H7 (cell line): ENCODE results near the gene FUZ. TPM values are rescaled to one million over a fixed set of nuclear protein-coding genes. Genes with fewer than 3 reads are reported as not detected.

Experiments
- DNase-seq: peaks from one replicate; pipeline ENCODE4 v3.0.0; 2012
- H3K27me3 ChIP-seq: 2 replicates; pipeline ENCODE4 v1.6.0; 2011; ENCODE audit warnings: mild to moderate bottlenecking, low read length; ENCODE audit not compliant: control insufficient read depth, insufficient read depth
- H3K36me3 ChIP-seq: replicated peaks from 2 replicates; pipeline ENCODE4 v1.5.1; 2011; ENCODE audit warnings: low read length; ENCODE audit not compliant: control insufficient read depth, insufficient read depth
- H3K4me3 ChIP-seq: 2 replicates; pipeline ENCODE4 v1.5.1; 2011; ENCODE audit warnings: low read depth, mild to moderate bottlenecking, control low read depth, low read length, moderate library complexity; ENCODE audit not compliant: insufficient read depth
- total RNA-seq: library from RNA; depleted of rRNA; stranded (reverse); fragments of >200 nt; shearing (Covaris generic); gene quantifications from 2 replicates; pipeline ENCODE4 v1.2.3, GENCODE V29; 2014

The FUZ gene
- total RNA-seq, 1 experiment from 2014 or later: 49.5 TPM

DNA sequence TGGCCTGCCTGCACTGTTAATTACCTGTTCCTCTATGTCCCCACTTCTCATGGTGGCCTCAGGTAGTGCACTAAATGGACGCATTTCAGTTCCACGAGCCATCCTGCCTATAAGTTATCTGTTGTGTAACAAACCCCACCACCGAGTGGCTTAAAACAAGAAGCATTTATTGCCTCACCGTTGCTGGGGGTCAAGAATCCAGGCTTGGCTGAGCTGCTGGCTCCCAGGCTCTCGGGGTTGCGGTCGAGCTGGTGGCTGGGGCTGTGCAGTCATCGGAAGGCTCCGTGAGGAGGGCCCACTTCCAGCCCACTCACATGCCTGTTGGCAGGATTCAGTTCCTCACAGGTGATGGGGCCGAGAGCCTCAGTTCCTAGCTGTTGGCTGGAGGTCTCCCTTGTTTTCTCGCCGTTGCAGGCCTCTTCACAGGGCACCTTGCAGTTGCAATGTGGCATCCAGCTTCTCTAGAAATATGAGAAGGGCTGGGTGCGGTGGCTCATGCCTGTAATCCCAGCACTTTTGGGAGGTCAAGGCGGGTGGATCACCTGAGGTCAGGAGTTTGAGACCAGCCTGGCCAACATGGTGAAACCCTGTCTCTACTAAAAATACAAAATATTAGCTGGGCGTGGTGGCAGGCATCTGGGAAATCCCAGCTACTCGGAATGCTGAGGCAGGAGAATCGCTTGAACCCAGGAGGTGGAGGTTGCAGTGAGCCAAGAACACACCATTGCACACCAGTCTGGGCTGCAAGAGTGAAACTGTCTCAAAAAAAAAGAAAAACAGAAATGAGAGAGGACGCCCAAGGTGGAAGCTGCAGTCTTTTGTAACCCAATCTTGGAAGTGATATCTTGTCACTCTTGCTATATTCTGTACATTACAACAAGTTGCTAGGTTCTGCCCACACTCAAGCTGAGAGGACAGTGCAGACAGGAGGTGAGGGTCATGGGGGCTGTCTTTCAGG, 31.3 kb upstream of the FUZ start:
- DNase-seq: peak; percentile 30
- peaks cover under 1% of the 10 kb centered on the region for H3K36me3 ChIP-seq
- H3K27me3 ChIP-seq: no peaks in the 10 kb centered on the region
- no peak overlapping the region for H3K4me3 ChIP-seq

DNA sequence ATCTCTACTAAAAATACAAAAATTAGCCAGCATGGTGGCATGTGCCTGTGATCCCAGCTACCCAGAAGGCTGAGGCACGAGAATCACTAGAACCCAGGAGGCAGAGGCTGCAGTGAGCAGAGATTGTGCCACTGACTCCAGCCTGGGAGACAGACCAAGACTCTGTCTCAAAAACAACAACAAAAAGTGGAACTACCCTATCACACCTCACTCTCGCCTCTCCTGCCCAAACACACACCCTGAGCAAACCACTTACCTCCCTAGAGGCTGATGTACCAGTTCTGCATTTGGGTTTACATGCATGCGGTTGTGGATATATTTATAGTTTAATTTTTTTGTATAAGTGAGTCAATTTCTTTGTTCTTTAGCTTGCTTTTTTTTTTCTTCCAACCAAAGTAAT, 30.2 kb upstream of the FUZ start:
- no peak for DNase-seq
- H3K27me3 ChIP-seq: no peaks in the 10 kb centered on the region
- H3K4me3 ChIP-seq: no peak overlapping the region
- peaks cover 7% of the 10 kb centered on the region for H3K36me3 ChIP-seq

DNA sequence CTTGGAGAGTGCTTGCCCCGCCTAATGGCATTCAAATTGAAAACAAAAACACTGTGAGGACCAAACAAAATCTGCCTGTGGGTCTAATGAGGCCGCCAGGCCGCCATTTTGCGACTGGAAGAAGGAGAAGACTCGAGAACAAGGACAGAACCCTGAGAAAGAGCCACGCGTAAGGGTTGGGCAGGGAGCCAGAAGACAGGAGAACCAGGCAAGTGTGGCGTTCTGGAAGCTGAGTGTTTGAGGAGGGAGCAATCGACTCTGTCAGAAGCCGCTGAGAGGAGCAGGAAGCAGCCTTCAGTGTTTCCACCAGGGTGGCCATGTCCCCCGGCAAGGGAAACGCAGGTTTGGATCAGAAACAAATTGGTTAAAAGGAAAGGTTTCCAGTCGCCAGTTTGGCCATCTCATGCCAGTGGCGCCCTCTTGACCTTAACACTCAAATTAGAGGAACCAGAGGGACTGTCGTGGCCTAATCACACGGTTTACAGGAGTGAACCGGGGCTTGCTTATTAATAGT, 27.7 kb upstream of the FUZ start:
- Histone ChIP-seq H3K27me3 (no peaks in the 10 kb centered on the region), H3K36me3 (peaks cover 12% of the 10 kb centered on the region), H3K4me3 (no peak overlapping the region)
- peak; percentile 50 for DNase-seq

DNA sequence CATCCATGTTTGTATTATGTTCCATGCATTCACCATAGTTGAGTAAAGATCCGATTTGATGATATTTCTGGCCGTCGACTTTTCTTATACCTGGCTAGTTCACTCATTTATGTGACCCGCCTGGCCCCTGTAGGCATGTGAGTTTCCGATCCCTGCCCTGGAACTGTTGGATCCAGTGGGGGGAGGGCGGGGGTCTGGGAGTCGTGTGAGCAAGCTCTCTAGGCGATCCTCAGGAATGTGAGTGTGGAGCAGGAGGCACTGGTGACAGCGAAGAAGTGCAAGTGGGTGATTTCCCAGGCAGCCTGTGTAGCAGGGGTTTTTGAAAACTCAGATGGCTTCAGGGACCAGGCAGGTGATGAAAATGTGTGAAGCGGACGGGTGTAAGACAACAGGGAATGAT, 27.2 kb upstream of the FUZ start:
- Histone ChIP-seq H3K27me3 (no peaks in the 10 kb centered on the region), H3K4me3 (no peak overlapping the region), H3K36me3 (peaks cover 12% of the 10 kb centered on the region)
- DNase-seq: peak; percentile 50

DNA sequence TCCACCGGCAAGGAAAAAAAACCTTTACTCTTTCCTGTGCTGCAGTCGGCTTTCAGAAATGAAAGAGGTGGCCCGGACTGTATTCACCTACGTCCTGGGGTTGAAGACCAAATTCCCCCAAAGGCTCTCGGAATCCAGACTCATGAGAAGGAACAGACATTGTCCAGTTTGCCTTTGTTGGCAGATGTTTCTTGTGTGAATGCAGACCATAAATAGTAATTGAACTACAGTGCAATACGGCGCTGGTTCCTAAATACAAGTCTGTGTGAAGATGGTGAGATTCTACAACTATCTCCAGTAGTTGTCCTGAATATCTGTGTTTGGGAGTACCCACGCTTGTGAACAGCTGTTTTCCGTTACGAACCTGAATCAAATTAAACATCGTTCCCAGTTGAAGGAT, 26.6 kb upstream of the FUZ start:
- no peak for DNase-seq
- Histone ChIP-seq H3K36me3 (peaks cover 15% of the 10 kb centered on the region), H3K4me3 (no peak overlapping the region), H3K27me3 (no peaks in the 10 kb centered on the region)

DNA sequence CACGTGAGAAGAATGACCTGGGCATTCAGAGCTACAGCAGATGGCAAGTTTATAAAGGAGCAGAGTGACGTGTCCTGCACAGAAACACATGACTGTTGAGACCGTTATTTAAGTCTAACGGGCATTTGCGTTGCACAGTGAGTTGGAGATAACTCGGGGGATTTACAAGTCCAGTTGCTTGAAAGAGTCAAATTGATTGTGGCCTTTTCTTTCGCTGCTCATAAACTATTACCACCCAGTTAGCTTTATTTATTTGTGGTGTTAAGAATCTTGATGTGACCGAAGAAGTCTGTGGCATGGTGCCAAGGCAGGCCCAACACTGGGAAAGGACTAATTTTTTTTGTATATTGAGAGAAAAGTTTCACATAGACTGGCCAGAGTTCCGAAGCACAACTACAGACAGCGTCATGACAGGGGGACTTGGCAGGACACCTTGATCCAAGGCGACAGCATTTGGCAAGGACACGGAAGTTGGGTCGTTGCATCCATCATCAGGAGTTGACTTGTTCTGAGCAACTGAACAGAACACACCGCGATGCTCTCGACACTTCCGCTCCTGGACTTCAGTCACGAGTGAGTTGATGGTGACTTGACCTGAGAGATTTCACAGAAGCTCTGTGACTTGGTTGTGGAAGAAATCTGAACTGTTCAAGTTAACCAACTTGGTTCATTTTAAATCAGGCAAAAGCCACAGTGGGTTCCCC, 25.9 kb upstream of the FUZ start:
- H3K36me3 ChIP-seq: peaks cover 19% of the 10 kb centered on the region
- H3K27me3 ChIP-seq: no peaks in the 10 kb centered on the region
- H3K4me3 ChIP-seq: no peak overlapping the region
- no peak for DNase-seq

DNA sequence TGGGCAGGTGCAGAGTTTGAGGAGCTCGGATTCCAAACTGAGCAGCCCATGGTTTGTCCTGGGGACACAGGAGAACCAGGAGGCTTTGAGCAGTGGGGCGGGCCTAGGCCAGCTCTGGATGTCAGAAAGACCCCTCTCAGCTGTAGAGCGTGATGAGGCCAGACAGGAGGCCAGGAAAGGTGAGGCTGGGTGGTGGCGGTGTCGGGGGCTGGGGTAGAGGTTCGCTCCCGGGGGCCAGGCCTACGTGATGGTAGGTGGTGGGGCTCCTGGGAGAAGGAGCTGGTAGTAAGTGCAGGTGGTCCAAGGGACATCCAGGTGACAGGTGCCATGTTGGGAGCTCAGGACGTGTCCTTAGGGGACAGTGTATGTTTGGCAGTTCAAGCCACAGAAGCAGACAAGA, 24.3 kb upstream of the FUZ start:
- H3K4me3 ChIP-seq: no peak overlapping the region
- no peaks in the 10 kb centered on the region for H3K27me3 ChIP-seq
- peaks cover 25% of the 10 kb centered on the region for H3K36me3 ChIP-seq
- DNase-seq: peak; percentile 26

DNA sequence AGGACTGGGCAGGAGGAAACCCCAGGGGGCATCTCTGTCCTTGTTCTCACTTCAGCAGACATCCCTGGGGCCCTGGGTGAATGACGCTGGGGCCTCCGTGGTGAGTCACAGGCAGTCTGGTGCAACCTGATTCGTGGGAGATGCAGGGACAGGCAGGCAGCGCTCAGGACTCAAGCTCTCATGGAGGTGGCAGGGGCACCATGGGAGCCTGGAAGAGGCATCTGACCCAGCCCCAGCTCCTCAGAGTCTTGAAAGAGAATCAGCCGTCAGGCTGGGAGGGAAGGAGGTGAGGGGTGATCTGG, 23.9 kb upstream of the FUZ start:
- Histone ChIP-seq H3K36me3 (peaks cover 25% of the 10 kb centered on the region), H3K27me3 (no peaks in the 10 kb centered on the region), H3K4me3 (no peak overlapping the region)
- DNase-seq: no peak

DNA sequence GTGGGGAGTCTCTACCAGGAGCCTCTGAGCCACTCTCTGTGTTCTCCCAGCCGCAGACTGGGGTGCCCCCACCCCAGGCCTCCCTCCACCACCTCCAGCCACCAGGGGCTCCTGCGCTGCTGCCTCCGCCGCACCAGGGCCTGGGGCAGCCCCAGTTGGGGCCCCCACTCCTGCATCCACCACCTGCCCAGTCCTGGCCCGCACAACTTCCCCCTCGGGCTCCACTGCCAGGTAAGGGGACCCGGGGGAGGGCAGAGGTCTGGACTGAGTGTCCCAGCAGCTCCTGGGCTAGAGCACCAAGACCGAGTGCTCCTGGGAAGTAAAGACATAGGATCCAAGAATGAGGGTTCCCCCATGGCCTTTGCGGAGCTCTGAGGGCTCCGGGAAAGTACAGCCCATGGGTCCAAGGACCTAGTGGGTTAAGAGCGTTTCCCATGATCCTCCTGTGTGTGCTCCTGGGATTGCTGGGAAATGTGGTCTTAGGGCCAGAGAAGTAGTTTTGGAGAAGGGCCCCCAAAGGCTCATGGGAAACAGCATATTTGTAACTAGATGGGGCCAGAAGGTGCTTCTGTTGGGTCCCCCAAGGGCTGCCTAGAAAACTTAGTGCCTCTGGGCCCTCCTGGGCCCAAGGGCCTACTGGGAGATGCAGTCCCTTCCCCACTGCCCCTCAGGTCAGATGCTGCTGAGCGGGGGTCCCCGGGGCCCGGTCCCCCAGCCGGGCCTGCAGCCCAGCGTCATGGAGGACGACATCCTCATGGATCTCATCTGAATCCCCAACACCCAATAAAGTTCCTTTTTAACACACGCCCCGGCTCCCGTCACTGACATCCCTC, 23.3 kb upstream of the FUZ start:
- DNase-seq: peak; percentile 57
- no peak overlapping the region for H3K4me3 ChIP-seq
- no peaks in the 10 kb centered on the region for H3K27me3 ChIP-seq
- H3K36me3 ChIP-seq: peaks cover 25% of the 10 kb centered on the region

DNA sequence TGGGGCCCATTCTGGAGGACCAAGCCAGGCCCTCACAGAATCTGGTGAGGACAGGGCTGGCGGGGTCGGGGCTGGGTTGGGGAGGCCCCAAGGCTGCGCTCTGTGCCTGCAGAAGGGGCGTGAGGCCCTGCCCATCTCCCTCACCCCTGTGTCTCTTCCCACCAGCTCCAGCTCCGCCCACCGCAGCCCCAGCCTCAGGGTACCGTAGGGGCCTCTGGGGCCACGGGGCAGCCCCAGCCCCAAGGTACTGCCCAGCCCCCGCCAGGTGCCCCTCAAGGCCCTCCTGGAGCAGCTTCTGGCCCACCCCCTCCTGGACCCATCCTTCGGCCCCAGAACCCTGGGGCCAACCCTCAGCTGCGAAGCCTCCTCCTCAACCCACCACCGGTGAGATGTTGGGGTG, 22.5 kb upstream of the FUZ start:
- H3K4me3 ChIP-seq: no peak overlapping the region
- DNase-seq: peak; percentile 49
- peaks cover 26% of the 10 kb centered on the region for H3K36me3 ChIP-seq
- H3K27me3 ChIP-seq: no peaks in the 10 kb centered on the region

DNA sequence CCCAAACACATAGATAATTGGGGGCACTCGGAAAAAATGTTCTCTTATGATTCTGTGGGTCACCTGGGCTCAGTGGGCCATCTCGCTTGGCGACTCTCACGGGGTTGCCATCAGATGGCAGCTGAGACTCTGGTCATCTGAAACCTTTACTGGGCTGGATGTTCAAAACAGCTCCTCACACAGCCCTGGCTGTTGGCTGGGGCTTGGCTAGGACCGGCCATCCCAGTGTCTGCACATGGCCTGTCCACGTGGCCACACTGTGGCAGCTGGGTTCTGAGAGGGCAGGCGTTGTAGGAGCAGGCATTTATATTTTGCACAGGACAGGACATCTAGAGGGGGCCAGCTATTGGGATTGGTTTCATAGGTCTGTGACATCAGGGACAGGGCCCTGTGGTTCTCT, 20.5 kb upstream of the FUZ start:
- peaks cover 21% of the 10 kb centered on the region for H3K36me3 ChIP-seq
- DNase-seq: no peak
- H3K4me3 ChIP-seq: no peak overlapping the region
- H3K27me3 ChIP-seq: no peaks in the 10 kb centered on the region

DNA sequence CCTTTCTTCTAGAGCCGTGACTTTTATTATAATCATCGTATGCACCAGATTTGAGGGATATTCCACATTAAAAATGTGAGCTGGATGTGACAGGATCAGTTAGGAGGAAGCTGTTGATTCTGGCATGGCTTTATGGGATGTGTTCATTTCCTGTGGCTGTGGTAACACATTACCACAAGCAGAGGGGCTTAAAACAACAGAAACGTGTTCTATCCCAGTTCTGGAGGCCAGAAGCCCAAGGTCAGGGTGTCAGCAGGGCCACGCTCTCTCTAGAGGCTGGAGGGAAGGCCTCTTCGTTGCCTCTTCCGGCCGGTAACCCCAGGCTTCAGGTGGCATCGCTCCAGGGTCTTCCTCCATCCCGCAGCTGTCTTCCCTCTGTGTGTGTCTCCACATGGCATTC, 19.5 kb upstream of the FUZ start:
- no peak overlapping the region for H3K4me3 ChIP-seq
- no peak for DNase-seq
- no peaks in the 10 kb centered on the region for H3K27me3 ChIP-seq
- H3K36me3 ChIP-seq: peaks cover 18% of the 10 kb centered on the region

DNA sequence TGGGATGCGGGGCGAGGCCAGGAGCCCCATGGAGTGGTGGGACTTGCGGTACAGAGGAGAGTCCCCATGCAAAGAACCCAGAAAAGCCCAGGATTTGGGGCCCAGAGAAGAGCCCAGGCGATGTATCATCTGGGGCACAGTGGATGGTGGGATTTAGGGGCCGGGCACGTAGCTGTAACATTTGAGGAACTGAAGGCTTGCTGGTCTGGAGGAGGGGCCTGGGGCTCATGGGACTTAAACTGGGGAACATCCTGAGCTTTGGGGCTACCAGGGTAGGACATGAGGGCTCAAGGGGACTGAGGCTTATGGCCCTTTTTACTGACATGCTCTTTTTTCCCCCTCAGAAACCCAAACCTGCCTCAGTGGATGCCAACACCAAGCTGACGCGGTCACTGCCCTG, 18.5 kb upstream of the FUZ start:
- H3K27me3 ChIP-seq: no peaks in the 10 kb centered on the region
- peaks cover 18% of the 10 kb centered on the region for H3K36me3 ChIP-seq
- peak; percentile 38 for DNase-seq
- H3K4me3 ChIP-seq: no peak overlapping the region

DNA sequence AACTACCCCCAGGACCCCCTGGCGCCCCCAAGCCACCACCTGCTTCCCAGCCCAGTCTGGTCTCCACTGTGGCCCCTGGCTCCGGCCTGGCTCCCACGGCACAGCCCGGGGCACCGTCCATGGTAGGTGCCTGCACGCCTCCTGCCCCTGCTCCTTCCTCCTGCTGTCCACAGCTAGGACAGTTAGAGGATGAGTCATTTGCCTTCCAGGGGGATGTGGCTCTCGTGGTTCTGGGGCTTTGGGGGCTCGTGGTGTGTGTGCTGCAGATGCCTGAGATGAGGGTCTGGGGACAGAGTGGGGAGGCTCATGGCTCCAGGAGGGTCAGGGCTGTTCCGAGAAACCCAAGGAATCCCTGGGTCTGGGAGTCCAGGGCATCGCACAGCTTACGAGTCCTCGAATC, 17.7 kb upstream of the FUZ start:
- H3K4me3 ChIP-seq: no peak overlapping the region
- DNase-seq: peak; percentile 47
- no peaks in the 10 kb centered on the region for H3K27me3 ChIP-seq
- H3K36me3 ChIP-seq: peaks cover 15% of the 10 kb centered on the region
